ENCODE data around the gene FRMPD1. TPM values are rescaled to one million over a fixed set of nuclear protein-coding genes. Genes with fewer than 3 reads are reported as not detected.

FRMPD1 gene
- polyA plus RNA-seq, 4 donors, result 0.72 to 1.3 (median 0.88) TPM

DNA sequence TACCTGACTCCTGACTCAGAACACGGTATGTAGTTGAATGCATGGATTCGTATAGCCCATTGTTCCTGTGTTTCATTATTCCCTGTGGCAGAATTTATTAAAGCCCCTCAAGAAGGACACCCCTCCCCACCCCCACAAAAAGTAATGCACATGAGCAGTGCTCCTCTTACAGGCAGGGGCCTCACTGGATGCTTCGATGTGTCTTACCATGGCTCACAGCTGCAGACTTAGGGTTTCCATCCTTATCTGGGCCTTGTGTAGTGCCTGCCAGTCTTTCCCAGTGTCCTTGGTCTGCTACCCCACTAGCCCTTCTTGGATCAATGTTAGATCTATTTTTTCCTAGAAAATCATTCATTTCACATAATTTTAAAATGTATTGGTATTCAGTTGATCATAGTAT, 119.2 kb downstream of the FRMPD1 start:
- DNase-seq (ENCODE audit: low read depth in 4 of 4, low spot score in 2 of 4), result no peak

DNA sequence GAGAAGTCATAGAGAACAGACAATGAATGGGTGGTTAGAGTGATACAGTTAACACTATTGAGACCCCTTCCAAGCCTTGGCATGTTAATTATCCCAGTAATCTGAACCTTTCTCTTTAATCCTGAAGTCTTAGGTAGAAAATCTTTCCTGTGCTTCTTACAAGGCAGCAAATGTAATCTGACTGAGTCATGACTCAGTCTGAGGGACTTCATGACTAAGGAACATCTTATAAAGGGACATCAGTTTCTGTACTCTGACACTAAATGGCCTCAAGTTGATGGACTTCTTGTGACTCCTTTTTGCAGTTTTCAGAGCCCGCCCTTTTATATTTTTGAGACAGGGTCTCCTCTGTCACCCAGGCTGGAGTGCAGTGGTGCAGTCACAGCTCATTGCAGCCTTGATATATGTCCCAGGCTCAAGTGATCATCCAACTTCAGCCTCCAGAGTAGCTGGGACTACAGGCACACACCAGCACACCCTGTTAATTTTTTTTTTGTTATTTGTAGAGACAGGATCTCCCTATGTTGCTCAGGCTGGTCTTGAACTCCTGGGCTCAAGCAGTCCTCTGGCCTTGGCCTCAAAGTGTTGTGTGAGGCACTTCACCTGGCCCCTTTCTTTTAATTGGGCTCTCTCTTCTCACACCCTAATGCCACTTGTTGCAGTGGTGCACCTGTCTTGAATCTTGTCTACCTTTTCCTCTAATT, 124.6 kb downstream of the FRMPD1 start:
- DNase-seq (ENCODE audit: low read depth in 4 of 4, low spot score in 2 of 4), result no peak

DNA sequence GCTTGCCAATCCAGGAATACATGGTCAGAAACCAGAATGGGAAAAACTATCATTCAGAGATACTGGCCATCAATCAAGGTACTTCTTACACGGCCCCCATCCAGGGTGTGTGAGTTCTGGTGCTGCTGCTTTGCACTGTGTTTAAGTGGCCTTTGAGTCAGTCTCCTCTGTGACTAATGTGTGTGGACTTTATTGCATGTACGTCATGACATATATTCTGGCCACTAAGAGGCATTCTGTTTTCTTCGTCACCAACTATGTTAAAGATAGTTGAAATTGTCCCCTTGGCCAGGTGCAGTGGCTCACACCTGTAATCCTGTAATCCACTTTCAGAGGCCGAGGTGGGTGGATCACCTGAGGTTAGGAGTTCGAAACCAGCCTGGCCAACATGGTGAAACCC, 125.6 kb downstream of the FRMPD1 start:
- no peak for DNase-seq (ENCODE audit: low read depth in 4 of 4, low spot score in 2 of 4)

DNA sequence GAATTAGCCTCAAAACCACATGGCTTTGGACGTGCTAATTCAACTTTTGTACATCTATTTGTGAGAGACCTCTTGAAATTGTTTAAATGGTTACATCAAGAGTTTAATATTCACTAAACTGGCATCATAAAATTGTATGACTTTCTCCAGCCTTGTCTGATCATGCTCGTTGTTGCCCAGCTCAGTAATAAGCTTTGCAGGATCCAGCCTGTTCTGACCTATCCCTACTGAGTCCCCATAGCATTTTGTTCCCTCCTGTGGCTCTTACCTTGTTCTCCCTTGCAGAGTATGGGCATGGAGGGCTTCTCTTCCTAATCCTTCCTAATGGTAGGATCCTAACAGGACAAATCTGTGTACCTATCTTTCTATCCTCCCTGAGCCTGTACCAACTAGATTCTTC, 127.8 kb downstream of the FRMPD1 start:
- no peak for DNase-seq (ENCODE audit: low read depth in 4 of 4, low spot score in 2 of 4)

DNA sequence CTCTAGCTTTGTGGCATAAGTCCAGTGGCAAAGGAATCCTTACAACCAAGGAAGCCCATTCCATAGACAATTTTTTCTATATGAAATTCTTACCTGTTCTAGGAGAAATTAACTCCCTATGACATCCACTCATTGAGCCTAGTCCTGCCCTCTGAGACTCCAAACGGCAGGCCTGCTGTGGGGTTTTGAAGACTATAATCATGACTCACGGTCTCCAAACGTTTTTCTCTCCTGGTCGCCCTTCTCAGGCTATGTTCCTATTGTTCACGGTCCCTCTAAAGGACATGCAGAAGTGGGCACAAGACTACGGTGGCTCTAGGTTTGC, 133.5 kb downstream of the FRMPD1 start:
- no peak for DNase-seq (ENCODE audit: low read depth in 4 of 4, low spot score in 2 of 4)

DNA sequence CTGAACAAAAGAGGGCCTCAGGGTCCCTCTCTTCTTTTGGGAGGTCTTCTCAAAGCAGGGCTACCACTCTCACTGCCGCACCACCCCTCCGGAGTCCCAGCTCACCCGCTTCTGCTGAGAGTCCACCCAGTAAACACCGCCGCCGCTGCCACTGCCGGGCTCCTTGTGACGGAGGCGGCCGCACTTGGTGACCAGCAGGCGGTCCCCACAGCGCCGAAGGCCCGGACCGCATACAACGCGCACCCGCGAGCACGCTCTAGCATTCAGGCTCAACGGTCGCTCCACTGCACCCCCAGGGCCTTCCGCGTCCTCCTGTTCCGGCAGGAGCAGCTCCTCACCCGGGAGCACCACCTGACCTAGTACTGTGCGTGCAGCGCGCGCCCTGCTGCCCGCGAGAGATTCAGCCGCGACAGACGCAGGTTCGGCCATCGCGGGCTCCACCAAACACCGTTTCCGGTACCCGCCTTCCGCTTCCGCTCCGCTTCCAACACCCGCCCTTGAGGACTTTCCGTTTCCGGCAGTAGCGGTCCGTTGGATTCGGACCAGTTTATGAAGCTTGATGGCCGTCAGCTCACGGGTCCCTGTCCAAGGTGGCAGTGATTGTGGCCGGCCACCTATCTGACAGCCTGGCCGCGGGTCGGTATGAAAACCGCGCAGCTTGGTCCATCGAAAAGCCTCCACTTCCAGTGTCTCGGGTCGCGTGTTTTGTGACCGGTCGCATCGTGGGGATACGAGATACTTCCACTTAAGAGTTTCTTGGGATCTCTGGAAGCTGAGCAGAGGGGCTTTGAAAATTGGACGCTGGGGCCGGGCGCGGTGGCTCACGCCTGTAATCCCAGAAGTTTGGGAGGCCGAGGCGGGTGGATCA, 134.1 kb downstream of the FRMPD1 start, which contains the start of gene EXOSC3:
Gene EXOSC3, minus strand, starts transcription at position 449 of the 868 bp plus-strand sequence. Its CDS starts 20 bp downstream, at position 429.
- peak; percentile 74 to 85 (median 79) for DNase-seq (ENCODE audit: low read depth in 4 of 4, low spot score in 2 of 4)

DNA sequence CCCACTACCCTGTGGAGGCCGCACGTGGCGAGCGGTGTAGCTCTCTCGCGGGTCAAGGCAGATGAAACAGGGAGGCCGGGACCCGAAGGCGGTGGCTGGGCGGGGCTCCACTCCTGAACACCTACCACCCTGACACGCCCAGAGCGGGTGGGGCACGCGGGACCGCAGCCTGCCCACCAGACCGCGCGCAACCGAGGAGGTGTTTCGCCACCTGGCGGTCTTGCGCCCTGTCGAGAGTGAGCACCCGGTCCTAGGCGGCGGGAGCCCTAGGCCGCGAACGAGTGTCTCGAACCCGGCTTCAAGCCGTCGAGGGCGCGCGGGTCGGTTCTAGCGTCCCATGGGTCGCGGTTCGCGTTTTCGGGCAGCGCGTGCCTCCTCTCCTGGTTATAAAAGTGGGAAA, 136.3 kb downstream of the FRMPD1 start:
- no peak for DNase-seq (ENCODE audit: low read depth in 4 of 4, low spot score in 2 of 4)

DNA sequence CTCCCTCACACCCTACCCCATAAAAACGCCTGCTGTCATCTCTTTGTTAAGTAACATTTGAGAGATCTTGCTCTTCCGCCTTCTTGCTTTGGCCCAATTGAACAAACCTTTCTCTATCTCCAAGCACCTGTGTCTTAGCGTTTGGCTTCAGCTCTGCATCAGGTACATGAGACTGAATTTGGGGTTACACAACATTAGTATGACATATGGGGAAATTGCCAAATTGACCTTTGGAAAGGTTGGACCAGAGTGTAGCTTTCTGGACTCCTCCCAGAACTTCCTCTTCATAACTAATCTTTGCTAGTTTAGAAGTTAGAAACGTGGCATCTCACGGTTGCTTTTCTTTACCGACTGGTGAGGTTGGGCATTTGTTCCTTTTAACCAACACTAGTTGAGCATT, 137.6 kb downstream of the FRMPD1 start:
- no peak for DNase-seq (ENCODE audit: low read depth in 4 of 4, low spot score in 2 of 4)

DNA sequence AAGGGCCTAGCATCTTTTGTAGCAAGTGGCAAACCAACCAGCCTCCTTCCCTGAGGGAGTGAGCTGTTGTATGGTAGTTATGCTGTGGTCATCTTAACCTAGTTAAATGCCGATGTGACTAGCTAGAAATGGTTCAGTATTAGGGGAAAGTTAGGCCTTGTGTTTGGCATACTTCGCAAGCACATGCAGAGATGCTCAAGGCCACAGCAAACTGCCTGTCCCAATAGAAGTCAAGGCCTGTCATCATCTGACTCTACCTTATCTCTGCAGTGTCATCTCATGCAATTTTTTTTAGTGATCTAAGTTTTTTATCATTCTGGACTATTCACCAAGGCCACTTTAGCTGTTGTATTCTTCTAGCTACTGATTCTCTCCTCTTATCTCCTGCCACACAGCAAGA, 139.3 kb downstream of the FRMPD1 start:
- DNase-seq (ENCODE audit: low read depth in 4 of 4, low spot score in 2 of 4), result no peak

DNA sequence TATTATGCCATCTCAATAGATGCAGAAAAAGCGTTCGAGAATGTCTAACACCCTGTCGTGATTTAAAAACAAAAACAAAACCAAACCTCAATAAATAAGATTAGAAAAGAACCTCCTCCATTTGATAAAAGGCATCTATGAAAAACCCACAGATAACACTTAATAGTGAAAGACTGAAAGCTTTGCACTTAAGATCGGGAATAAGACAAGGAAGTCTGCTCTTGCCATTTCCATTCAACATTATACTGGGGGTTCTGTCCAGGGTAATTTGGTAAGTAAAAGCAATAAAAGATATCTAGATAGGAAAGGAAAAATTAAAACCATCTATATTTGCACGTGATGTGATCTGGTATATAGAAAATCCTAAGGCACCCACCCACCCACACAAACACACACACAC, 141.4 kb downstream of the FRMPD1 start:
- DNase-seq (ENCODE audit: low read depth in 4 of 4, low spot score in 2 of 4), result no peak

DNA sequence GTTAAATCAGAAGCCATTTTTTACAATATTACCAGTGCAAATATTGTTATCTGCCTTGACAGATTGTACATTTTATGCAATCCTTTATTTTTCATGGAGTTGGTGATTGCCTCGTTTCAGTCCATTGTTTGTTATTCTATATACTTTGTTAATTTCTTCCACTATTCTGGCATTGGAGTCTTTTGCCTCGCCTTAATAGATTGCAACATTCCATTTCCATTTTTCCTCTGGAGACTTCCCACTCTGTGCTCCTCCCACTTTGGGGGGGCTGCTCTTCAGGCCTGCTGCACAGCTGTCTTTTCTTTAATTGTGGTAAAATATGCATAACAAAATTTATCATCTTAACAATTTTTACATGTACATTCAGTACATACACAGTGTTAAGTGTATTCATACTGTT, 145.5 kb downstream of the FRMPD1 start:
- no peak for DNase-seq (ENCODE audit: low read depth in 4 of 4, low spot score in 2 of 4)

Other genes starting within 250 kb of the FRMPD1 start
- 100 to 1,000 TPM; 138 to 156 (median 147) TPM for gene GRHPR, start 228.3 kb upstream of the FRMPD1 start, polyA plus RNA-seq (ENCODE audit: insufficient read length in 4 of 4)
- 10 to 100 TPM; 29.5 to 32.0 (median 31.6) TPM for gene ZBTB5, start 185.5 kb upstream of the FRMPD1 start, polyA plus RNA-seq (ENCODE audit: insufficient read length in 4 of 4)
- 10 to 100 TPM; 23.0 to 26.0 (median 23.7) TPM for gene POLR1E, start 165.0 kb upstream of the FRMPD1 start, polyA plus RNA-seq (ENCODE audit: insufficient read length in 4 of 4)
- gene FBXO10, start 74.6 kb upstream of the FRMPD1 start, polyA plus RNA-seq (ENCODE audit: insufficient read length in 4 of 4), result 10 to 100 TPM; 11.7 to 19.8 (median 15.1) TPM
- gene TOMM5, start 58.4 kb upstream of the FRMPD1 start, polyA plus RNA-seq (ENCODE audit: insufficient read length in 4 of 4), result 100 to 1,000 TPM; 110 to 138 (median 124) TPM
- gene TRMT10B, start 102.9 kb downstream of the FRMPD1 start, polyA plus RNA-seq (ENCODE audit: insufficient read length in 4 of 4), result 10 to 100 TPM; 12.2 to 30.2 (median 18.2) TPM
- gene EXOSC3, start 134.1 kb downstream of the FRMPD1 start, polyA plus RNA-seq (ENCODE audit: insufficient read length in 4 of 4), result 10 to 100 TPM; 34.5 to 48.9 (median 41.2) TPM
- gene DCAF10, start 149.8 kb downstream of the FRMPD1 start, polyA plus RNA-seq (ENCODE audit: insufficient read length in 4 of 4), result 10 to 100 TPM; 27.3 to 37.3 (median 35.7) TPM